ENCODE results near the gene C5orf52.

- TF ChIP-seq, protein P1, sequence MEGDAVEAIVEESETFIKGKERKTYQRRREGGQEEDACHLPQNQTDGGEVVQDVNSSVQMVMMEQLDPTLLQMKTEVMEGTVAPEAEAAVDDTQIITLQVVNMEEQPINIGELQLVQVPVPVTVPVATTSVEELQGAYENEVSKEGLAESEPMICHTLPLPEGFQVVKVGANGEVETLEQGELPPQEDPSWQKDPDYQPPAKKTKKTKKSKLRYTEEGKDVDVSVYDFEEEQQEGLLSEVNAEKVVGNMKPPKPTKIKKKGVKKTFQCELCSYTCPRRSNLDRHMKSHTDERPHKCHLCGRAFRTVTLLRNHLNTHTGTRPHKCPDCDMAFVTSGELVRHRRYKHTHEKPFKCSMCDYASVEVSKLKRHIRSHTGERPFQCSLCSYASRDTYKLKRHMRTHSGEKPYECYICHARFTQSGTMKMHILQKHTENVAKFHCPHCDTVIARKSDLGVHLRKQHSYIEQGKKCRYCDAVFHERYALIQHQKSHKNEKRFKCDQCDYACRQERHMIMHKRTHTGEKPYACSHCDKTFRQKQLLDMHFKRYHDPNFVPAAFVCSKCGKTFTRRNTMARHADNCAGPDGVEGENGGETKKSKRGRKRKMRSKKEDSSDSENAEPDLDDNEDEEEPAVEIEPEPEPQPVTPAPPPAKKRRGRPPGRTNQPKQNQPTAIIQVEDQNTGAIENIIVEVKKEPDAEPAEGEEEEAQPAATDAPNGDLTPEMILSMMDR (conservative IDR thresholded peaks at IDR 0.05 in 1 of 2, IDR thresholded peaks at IDR 0.05 in 1 of 2; ENCODE audit: extremely low read depth in 1 of 2, insufficient read depth in 1 of 2, low read depth in 1 of 2, low read length in 2 of 2), result no peak
- no peak for TF ChIP-seq EZH2 (IDR thresholded peaks at IDR 0.05; ENCODE audit: borderline replicate concordance, low read length)
Measured at GRCh38 chr5:157690690-157691433, 19.5 kb downstream of the C5orf52 start.
